Activated CD4-positive, alpha-beta memory T cell treated with anti-CD3 and anti-CD28 coated beads, Interleukin-2, amount 10 ng/mL, durations not matched to agents 7 days and 5 days (primary cell): ENCODE results near the gene IKZF1. TPM values are rescaled to one million over a fixed set of nuclear protein-coding genes. Genes with fewer than 3 reads are reported as not detected.
"Not testable (repeated sequence)": the region's sequence is repeated elsewhere in the genome, so short reads cannot be mapped to it uniquely, and the experiment has no call there.

ENCODE experiments used
- CTCF ChIA-PET: fragments of 350-600 bp; sonication (Branson Sonifier 250); formaldehyde crosslinking; loops from one replicate; lab custom pipeline; 2021; ENCODE audit warnings: antibody characterized with exemption, inconsistent platforms; lab: Charles Lee
- POLR2A ChIA-PET: fragments of 350-600 bp; sonication (Branson Sonifier 250); formaldehyde crosslinking; loops from one replicate; lab custom pipeline; 2021; ENCODE audit warnings: antibody characterized with exemption; lab: Charles Lee
- DNase-seq: peaks from one replicate; pipeline ENCODE4 v3.0.0-alpha.2; 2020
- H3K27ac Mint-ChIP-seq: one replicate; pipeline ENCODE4 v1.8.0; 2021; ENCODE audit warnings: mild to moderate bottlenecking, mixed read lengths
- H3K27me3 Mint-ChIP-seq: one replicate; pipeline ENCODE4 v1.8.0; 2021; ENCODE audit warnings: mixed read lengths
- H3K36me3 Mint-ChIP-seq: one replicate; pipeline ENCODE4 v1.8.0; 2021; ENCODE audit warnings: low read depth, mixed read lengths
- H3K4me1 Mint-ChIP-seq: one replicate; pipeline ENCODE4 v1.8.0; 2021; ENCODE audit warnings: mixed read lengths
- H3K4me3 Mint-ChIP-seq: one replicate; pipeline ENCODE4 v1.8.0; 2021; ENCODE audit warnings: mild to moderate bottlenecking, mixed read lengths
- H3K9me3 Mint-ChIP-seq: one replicate; pipeline ENCODE4 v1.8.0; 2021; ENCODE audit warnings: mixed read lengths
- total RNA-seq, 2 experiments: library from RNA; stranded (reverse); gene quantifications; one replicate each; pipeline ENCODE4 v1.2.3, GENCODE V29; 2021

IKZF1 gene
- total RNA-seq, 2 experiments from 2014 or later: 383 to 404 TPM

GRCh38 chr7:50339472-50339871 is 35.0 kb downstream of the IKZF1 start:
- not testable (repeated sequence) for H3K4me3 Mint-ChIP-seq, H3K27ac Mint-ChIP-seq, H3K27me3 Mint-ChIP-seq, H3K4me1 Mint-ChIP-seq, DNase-seq, H3K9me3 Mint-ChIP-seq
- CTCF ChIA-PET: interaction anchor here (1.3 to 7.6 kb wide), 11 partner anchors 8 to 134 kb away, joined by 3 to 50 read pairs (median 6); no protein-coding TSS in a partner anchor
- POLR2A ChIA-PET: interaction anchor here (0.9 to 20.5 kb wide), 13 partner anchors 8 to 196 kb away, joined by 3 to 1125 read pairs (median 14); partner anchors contain the start of gene IKZF1
- peaks cover 75% of the 10 kb centered on the region for H3K36me3 Mint-ChIP-seq

GRCh38 chr7:50339990-50340500 is 35.5 kb downstream of the IKZF1 start:
- Mint-ChIP-seq H3K27ac (no peak overlapping the region), H3K9me3 (no peaks in the 10 kb centered on the region), H3K36me3 (peaks cover 78% of the 10 kb centered on the region), H3K4me3 (no peak overlapping the region), H3K27me3 (no peaks in the 10 kb centered on the region), H3K4me1 (peaks cover 1% of the 10 kb centered on the region)
- ChIA-PET POLR2A (interaction anchor here (1.0 to 20.5 kb wide), 8 partner anchors 8 to 134 kb away, joined by 4 to 1125 read pairs (median 42); partner anchors contain the start of gene IKZF1), CTCF (interaction anchor here (1.0 to 7.6 kb wide), 11 partner anchors 7 to 134 kb away, joined by 4 to 50 read pairs (median 13); no protein-coding TSS in a partner anchor)
- peak; percentile 79 for DNase-seq

GRCh38 chr7:50341724-50342123 is 37.2 kb downstream of the IKZF1 start:
- H3K4me3 Mint-ChIP-seq: peak overlapping the region; percentile 68
- H3K27me3 Mint-ChIP-seq: no peaks in the 10 kb centered on the region
- peaks cover 18% of the 10 kb centered on the region for H3K4me1 Mint-ChIP-seq
- DNase-seq: no peak
- no peaks in the 10 kb centered on the region for H3K9me3 Mint-ChIP-seq
- ChIA-PET POLR2A (interaction anchor here (0.7 to 20.5 kb wide), 8 partner anchors 9 to 135 kb away, joined by 3 to 1125 read pairs (median 28); partner anchors contain the start of gene IKZF1), CTCF (interaction anchor here (0.8 to 7.6 kb wide), 14 partner anchors 10 to 136 kb away, joined by 3 to 50 read pairs (median 4); no protein-coding TSS in a partner anchor)
- no peak overlapping the region for H3K27ac Mint-ChIP-seq
- H3K36me3 Mint-ChIP-seq: peaks cover 87% of the 10 kb centered on the region

GRCh38 chr7:50342616-50343114 is 38.1 kb downstream of the IKZF1 start:
- Mint-ChIP-seq H3K27me3 (no peaks in the 10 kb centered on the region), H3K36me3 (peaks cover 84% of the 10 kb centered on the region), H3K4me3 (peak overlapping the region; percentile 68), H3K9me3 (no peaks in the 10 kb centered on the region), H3K27ac (no peak overlapping the region), H3K4me1 (peaks cover 27% of the 10 kb centered on the region)
- ChIA-PET POLR2A (interaction anchor here (0.6 to 20.5 kb wide), 9 partner anchors 8 to 254 kb away, joined by 3 to 1125 read pairs (median 9); partner anchors contain the start of gene IKZF1), CTCF (interaction anchor here (1.1 to 7.6 kb wide), 10 partner anchors 9 to 137 kb away, joined by 3 to 50 read pairs (median 4); no protein-coding TSS in a partner anchor)
- peak; percentile 62 for DNase-seq

GRCh38 chr7:50346545-50347497 is 42.3 kb downstream of the IKZF1 start:
- peaks cover 86% of the 10 kb centered on the region for H3K36me3 Mint-ChIP-seq
- DNase-seq: no peak
- peaks cover 69% of the 10 kb centered on the region for H3K4me1 Mint-ChIP-seq
- H3K9me3 Mint-ChIP-seq: no peaks in the 10 kb centered on the region
- H3K27ac Mint-ChIP-seq: peak overlapping the region; percentile 92
- H3K27me3 Mint-ChIP-seq: no peaks in the 10 kb centered on the region
- CTCF ChIA-PET: interaction anchor here (0.8 to 4.3 kb wide), 15 partner anchors 8 to 141 kb away, joined by 3 to 27 read pairs (median 7); no protein-coding TSS in a partner anchor
- POLR2A ChIA-PET: interaction anchor here (1.0 to 20.5 kb wide), 12 partner anchors 7 to 180 kb away, joined by 3 to 1125 read pairs (median 13); partner anchors contain the start of genes FIGNL1 and IKZF1
- H3K4me3 Mint-ChIP-seq: peak overlapping the region; percentile 73

- H3K36me3 Mint-ChIP-seq: peaks cover 84% of the 10 kb centered on the region
- CTCF ChIA-PET: interaction anchor here (0.7 to 4.3 kb wide), 14 partner anchors 8 to 142 kb away, joined by 3 to 27 read pairs (median 6); no protein-coding TSS in a partner anchor
- no peaks in the 10 kb centered on the region for H3K27me3 Mint-ChIP-seq
- peak overlapping the region; percentile 73 for H3K4me3 Mint-ChIP-seq
- peak overlapping the region; percentile 92 for H3K27ac Mint-ChIP-seq
- H3K9me3 Mint-ChIP-seq: no peaks in the 10 kb centered on the region
- H3K4me1 Mint-ChIP-seq: peaks cover 75% of the 10 kb centered on the region
- DNase-seq: peak; percentile 65
- POLR2A ChIA-PET: interaction anchor here (1.0 to 20.5 kb wide), 12 partner anchors 8 to 181 kb away, joined by 3 to 1125 read pairs (median 13); partner anchors contain the start of genes FIGNL1 and IKZF1
Measured at GRCh38 chr7:50347693-50348092, 43.2 kb downstream of the IKZF1 start.

GRCh38 chr7:50348469-50349162 is 44.1 kb downstream of the IKZF1 start:
- POLR2A ChIA-PET: interaction anchor here (1.5 to 20.5 kb wide), 8 partner anchors 9 to 142 kb away, joined by 5 to 1125 read pairs (median 58); partner anchors contain the start of gene IKZF1
- no peaks in the 10 kb centered on the region for H3K27me3 Mint-ChIP-seq
- peak overlapping the region; percentile 73 for H3K4me3 Mint-ChIP-seq
- no peaks in the 10 kb centered on the region for H3K9me3 Mint-ChIP-seq
- DNase-seq: no peak
- peaks cover 84% of the 10 kb centered on the region for H3K4me1 Mint-ChIP-seq
- H3K27ac Mint-ChIP-seq: peak overlapping the region; percentile 92
- CTCF ChIA-PET: interaction anchor here (1.2 to 4.7 kb wide), 8 partner anchors 10 to 144 kb away, joined by 3 to 28 read pairs (median 8); no protein-coding TSS in a partner anchor
- peaks cover 84% of the 10 kb centered on the region for H3K36me3 Mint-ChIP-seq

- Mint-ChIP-seq H3K27me3 (no peaks in the 10 kb centered on the region), H3K4me3 (peak overlapping the region; percentile 9), H3K9me3 (no peaks in the 10 kb centered on the region), H3K4me1 (peaks cover 92% of the 10 kb centered on the region), H3K36me3 (peaks cover 84% of the 10 kb centered on the region), H3K27ac (peak overlapping the region; percentile 92)
- ChIA-PET CTCF (interaction anchor here (4.3 to 4.7 kb wide), 3 partner anchors 11 to 144 kb away, joined by 17 to 28 read pairs (median 27); no protein-coding TSS in a partner anchor), POLR2A (interaction anchor here (1.0 to 20.5 kb wide), 9 partner anchors 10 to 313 kb away, joined by 3 to 1125 read pairs (median 12); partner anchors contain the start of gene IKZF1)
- no peak for DNase-seq
Measured at GRCh38 chr7:50349399-50349798, 44.9 kb downstream of the IKZF1 start.

GRCh38 chr7:50349963-50350944 is 45.7 kb downstream of the IKZF1 start:
- peak; percentile 87 for DNase-seq
- ChIA-PET POLR2A (interaction anchor here (1.0 to 20.5 kb wide), 17 partner anchors 10 to 312 kb away, joined by 3 to 1125 read pairs (median 5); partner anchors contain the start of genes FIGNL1 and IKZF1), CTCF (interaction anchor here (0.7 to 4.7 kb wide), 12 partner anchors 9 to 206 kb away, joined by 3 to 28 read pairs (median 6); no protein-coding TSS in a partner anchor)
- H3K27me3 Mint-ChIP-seq: no peaks in the 10 kb centered on the region
- peaks cover 87% of the 10 kb centered on the region for H3K36me3 Mint-ChIP-seq
- peak overlapping the region; percentile 62 for H3K4me3 Mint-ChIP-seq
- peak overlapping the region; percentile 92 for H3K27ac Mint-ChIP-seq
- H3K4me1 Mint-ChIP-seq: peaks cover 97% of the 10 kb centered on the region
- no peaks in the 10 kb centered on the region for H3K9me3 Mint-ChIP-seq

- ChIA-PET POLR2A (interaction anchor here (0.8 to 20.5 kb wide), 19 partner anchors 11 to 148 kb away, joined by 3 to 1125 read pairs (median 6); partner anchors contain the start of genes FIGNL1 and IKZF1), CTCF (interaction anchor here (0.9 to 4.7 kb wide), 12 partner anchors 8 to 208 kb away, joined by 3 to 28 read pairs (median 6); no protein-coding TSS in a partner anchor)
- DNase-seq: no peak
- peak overlapping the region; percentile 92 for H3K27ac Mint-ChIP-seq
- H3K36me3 Mint-ChIP-seq: peaks cover 84% of the 10 kb centered on the region
- H3K4me3 Mint-ChIP-seq: peak overlapping the region; percentile 62
- H3K9me3 Mint-ChIP-seq: no peaks in the 10 kb centered on the region
- H3K4me1 Mint-ChIP-seq: peaks cover 96% of the 10 kb centered on the region
- no peaks in the 10 kb centered on the region for H3K27me3 Mint-ChIP-seq
Measured at GRCh38 chr7:50351267-50351666, 46.8 kb downstream of the IKZF1 start.
